ENCODE results near the gene BICRAL. TPM values are rescaled to one million over a fixed set of nuclear protein-coding genes. Genes with fewer than 3 reads are reported as not detected.
"Not testable (repeated sequence)": the region's sequence is repeated elsewhere in the genome, so short reads cannot be mapped to it uniquely, and the experiment has no call there.

The BICRAL gene
- total RNA-seq, 1 donor from 2014 or later = 25.5 TPM

GRCh38 chr6:42877695-42878094, 95.8 kb downstream of the BICRAL start:
- no peak for DNase-seq

GRCh38 chr6:42879372-42880239, 97.8 kb downstream of the BICRAL start, which contains the start of gene RPL7L1:
TSS of gene RPL7L1 (plus strand) at chr6:42879616. CDS start at chr6:42879911, 295 bp downstream.
- Mint-ChIP-seq H3K36me3 (ENCODE audit: low read depth) (peaks cover 44% of the 10 kb centered on the region), H3K4me1 (peaks cover 28% of the 10 kb centered on the region), H3K9me3 (no peaks in the 10 kb centered on the region), H3K27ac (peak within 1 kb of the TSS; percentile 99), H3K27me3 (no peaks in the 10 kb centered on the region), H3K4me3 (peak within 1 kb of the TSS; percentile 100)
- no peak for TF ChIP-seq CTCF (IDR thresholded peaks at IDR 0.05)
- ChIA-PET POLR2A (interaction anchor here (0.5 to 3.8 kb wide), 38 partner anchors 8 to 1385 kb away, joined by 3 to 101 read pairs (median 5); partner anchors contain the start of genes BICRAL, CNPY3, CUL9 and KLC4), CTCF (interaction anchor here (0.6 to 6.0 kb wide), 7 partner anchors 11 to 761 kb away, joined by 3 to 51 read pairs (median 5); a partner anchor contains a TSS)
- DNase-seq (peak; percentile 76), ATAC-seq (ENCODE audit: low read depth) (peak; percentile 92)
- intact Hi-C loops (cut with micrococcal nuclease) = loop anchor here (1.0 to 2.0 kb wide), 10 partner anchors 11 to 662 kb away; partner anchors contain the start of genes CNPY3, MRPS10, SRF and TBCC

More at GRCh38 chr6:42877695-42878094, 95.8 kb downstream of the BICRAL start:
- TF ChIP-seq CTCF (IDR thresholded peaks at IDR 0.05) = no peak
- intact Hi-C loops (cut with micrococcal nuclease) = loop anchor here (1.0 to 2.0 kb wide), 2 partner anchors 216 to 313 kb away; partner anchors contain the start of gene UBR2
- peaks cover 25% of the 10 kb centered on the region for H3K36me3 Mint-ChIP-seq (ENCODE audit: low read depth)
- no peaks in the 10 kb centered on the region for H3K27me3 Mint-ChIP-seq
- no peaks in the 10 kb centered on the region for H3K9me3 Mint-ChIP-seq
- no peak for ATAC-seq (ENCODE audit: low read depth)
- peaks cover 22% of the 10 kb centered on the region for H3K4me1 Mint-ChIP-seq
- no peak overlapping the region for H3K4me3 Mint-ChIP-seq
- CTCF ChIA-PET = interaction anchor here (6.0 kb wide), 1 partner anchor 215 kb away, joined by 51 read pairs; no protein-coding TSS in a partner anchor
- H3K27ac Mint-ChIP-seq = peak overlapping the region; percentile 24
- POLR2A ChIA-PET = interaction anchor here (0.7 to 3.8 kb wide), 3 partner anchors 13 to 151 kb away, joined by 3 to 85 read pairs (median 17); partner anchors contain the start of gene TBCC

GRCh38 chr6:42880240-42880817, 98.5 kb downstream of the BICRAL start:
- DNase-seq; H3K9me3 Mint-ChIP-seq; ATAC-seq (ENCODE audit: low read depth); H3K27me3 Mint-ChIP-seq; intact Hi-C loops (cut with micrococcal nuclease): not testable (repeated sequence)
- CTCF ChIA-PET = interaction anchor here (1.2 to 6.0 kb wide), 5 partner anchors 11 to 263 kb away, joined by 4 to 51 read pairs (median 11); a partner anchor contains a TSS
- peak overlapping the region; percentile 100 for H3K4me3 Mint-ChIP-seq
- POLR2A ChIA-PET = interaction anchor here (0.6 to 3.8 kb wide), 26 partner anchors 9 to 1384 kb away, joined by 3 to 101 read pairs (median 6); partner anchors contain the start of genes BICRAL, CNPY3, CUL9 and KLC4
- H3K36me3 Mint-ChIP-seq (ENCODE audit: low read depth) = peaks cover 51% of the 10 kb centered on the region
- H3K27ac Mint-ChIP-seq = peak overlapping the region; percentile 99
- H3K4me1 Mint-ChIP-seq = peaks cover 28% of the 10 kb centered on the region

- H3K36me3 Mint-ChIP-seq (ENCODE audit: low read depth) = peaks cover 56% of the 10 kb centered on the region
- ChIA-PET POLR2A (interaction anchor here (2.6 to 3.8 kb wide), 3 partner anchors 10 to 134 kb away, joined by 85 to 101 read pairs (median 87); partner anchors contain the start of genes BICRAL and TBCC), CTCF (interaction anchor here (1.5 to 6.0 kb wide), 3 partner anchors 10 to 263 kb away, joined by 4 to 51 read pairs (median 11); a partner anchor contains a TSS)
- H3K9me3 Mint-ChIP-seq; ATAC-seq (ENCODE audit: low read depth); H3K27me3 Mint-ChIP-seq; intact Hi-C loops (cut with micrococcal nuclease); DNase-seq: not testable (repeated sequence)
- H3K4me1 Mint-ChIP-seq = peaks cover 28% of the 10 kb centered on the region
- H3K27ac Mint-ChIP-seq = peak overlapping the region; percentile 99
- H3K4me3 Mint-ChIP-seq = peak overlapping the region; percentile 100
Measured at GRCh38 chr6:42880871-42881270, 99.0 kb downstream of the BICRAL start.

GRCh38 chr6:42885702-42886101, 103.8 kb downstream of the BICRAL start:
- no peaks in the 10 kb centered on the region for H3K9me3 Mint-ChIP-seq
- TF ChIP-seq CTCF (IDR thresholded peaks at IDR 0.05) = no peak
- POLR2A ChIA-PET = interaction anchor here (0.6 to 1.9 kb wide), 4 partner anchors 32 to 990 kb away, joined by 3 to 9 read pairs (median 3); partner anchors contain the start of genes TBCC and USP49
- intact Hi-C loops (cut with micrococcal nuclease) = no loop called here
- no peak overlapping the region for H3K27ac Mint-ChIP-seq
- ATAC-seq (ENCODE audit: low read depth) (no peak), DNase-seq (no peak)
- peaks cover 24% of the 10 kb centered on the region for H3K4me1 Mint-ChIP-seq
- no peaks in the 10 kb centered on the region for H3K27me3 Mint-ChIP-seq
- no peak overlapping the region for H3K4me3 Mint-ChIP-seq
- CTCF ChIA-PET = interaction anchor here (0.6 kb wide), 1 partner anchor 743 kb away, joined by 3 read pairs; no protein-coding TSS in a partner anchor
- peaks cover 72% of the 10 kb centered on the region for H3K36me3 Mint-ChIP-seq (ENCODE audit: low read depth)

- intact Hi-C loops (cut with micrococcal nuclease); CTCF ChIA-PET; H3K27ac Mint-ChIP-seq; DNase-seq; H3K27me3 Mint-ChIP-seq; H3K4me3 Mint-ChIP-seq; ATAC-seq (ENCODE audit: low read depth); H3K9me3 Mint-ChIP-seq: not testable (repeated sequence)
- H3K4me1 Mint-ChIP-seq = peaks cover 34% of the 10 kb centered on the region
- POLR2A ChIA-PET = interaction anchor here (0.6 to 6.4 kb wide), 3 partner anchors 8 to 680 kb away, joined by 3 to 85 read pairs (median 3); partner anchors contain the start of gene RPL7L1
- H3K36me3 Mint-ChIP-seq (ENCODE audit: low read depth) = peaks cover 59% of the 10 kb centered on the region
Measured at GRCh38 chr6:42888201-42888600, 106.3 kb downstream of the BICRAL start.

Measured in activated B cell treated with CpG ODN at 0.5 μM for 24 hours (primary cell).